NCI-H187 treated with DMSO at 0.1 percent for 48 hours (cell line): ENCODE data around the gene TSPAN5.

Source experiments
- DNase-seq: peaks from one replicate; lab custom pipeline; 2025; lab: John Stamatoyannopoulos, UW

The TSPAN5 gene

GRCh38 chr4:98673288-98673644 is 14.9 kb upstream of the TSPAN5 start:
- no peak for DNase-seq

GRCh38 chr4:98672583-98673287 is 14.3 kb upstream of the TSPAN5 start:
- no peak for DNase-seq

GRCh38 chr4:98671131-98671530 is 12.7 kb upstream of the TSPAN5 start:
- DNase-seq: no peak

GRCh38 chr4:98670186-98670585 is 11.8 kb upstream of the TSPAN5 start:
- DNase-seq: no peak

GRCh38 chr4:98669577-98669976 is 11.2 kb upstream of the TSPAN5 start:
- DNase-seq: no peak

GRCh38 chr4:98664959-98665358 is 6.5 kb upstream of the TSPAN5 start:
- no peak for DNase-seq

- DNase-seq: no peak
These were observed 5.0 kb upstream of the TSPAN5 start for GRCh38 chr4:98663226-98664006.

GRCh38 chr4:98662626-98663225 is 4.3 kb upstream of the TSPAN5 start:
- no peak for DNase-seq

GRCh38 chr4:98662055-98662453 is 3.6 kb upstream of the TSPAN5 start:
- DNase-seq: no peak

GRCh38 chr4:98661371-98662054 is 3.1 kb upstream of the TSPAN5 start:
- DNase-seq: no peak

GRCh38 chr4:98659741-98660462 is 1.5 kb upstream of the TSPAN5 start:
- DNase-seq: no peak

GRCh38 chr4:98659106-98659592 is 738 bp upstream of the TSPAN5 start:
- no peak for DNase-seq

- DNase-seq: no peak
These were observed 702 bp downstream of the TSPAN5 start for GRCh38 chr4:98657531-98658286.

- no peak for DNase-seq
These were observed 1.5 kb downstream of the TSPAN5 start for GRCh38 chr4:98656886-98657285.

- no peak for DNase-seq
These were observed 2.0 kb downstream of the TSPAN5 start for GRCh38 chr4:98656443-98656842.

GRCh38 chr4:98653890-98654867 is 4.2 kb downstream of the TSPAN5 start:
- no peak for DNase-seq

- DNase-seq: no peak
These were observed 5.4 kb downstream of the TSPAN5 start for GRCh38 chr4:98652996-98653395.

GRCh38 chr4:98648602-98649001 is 9.8 kb downstream of the TSPAN5 start:
- no peak for DNase-seq

GRCh38 chr4:98646422-98646821 is 12.0 kb downstream of the TSPAN5 start:
- no peak for DNase-seq

- DNase-seq: no peak
These were observed 12.9 kb downstream of the TSPAN5 start for GRCh38 chr4:98645527-98645926.
